Endothelial cell of umbilical vein (primary cell): ENCODE data around the gene PRKAR1B.

Experiments
- CTCF ChIP-seq, 2 donors: IDR thresholded peaks; 1 replicate in 1 of 2; 2 replicates in 1 of 2; pipeline ENCODE4 v1.5.1; 2011; ENCODE audit warnings: low read length in 2 of 2, mild to moderate bottlenecking in 2 of 2, moderate library complexity in 2 of 2, control low read depth in 1 of 2, inconsistent platforms in 1 of 2, low read depth in 1 of 2; ENCODE audit not compliant: insufficient read depth in 1 of 2; ENCODE audit errors: extremely low read depth in 1 of 2
- EZH2 ChIP-seq: IDR thresholded peaks from 2 replicates; pipeline ENCODE4 v1.6.1; 2012; ENCODE audit warnings: borderline replicate concordance, low read depth, mild to moderate bottlenecking, moderate library complexity, low read length, inconsistent platforms; ENCODE audit not compliant: severe bottlenecking
- GATA2 ChIP-seq: IDR thresholded peaks from 2 replicates; pipeline ENCODE4 v1.7.0; 2011; ENCODE audit warnings: low read depth, mild to moderate bottlenecking, moderate library complexity, mixed read lengths, low read length; ENCODE audit not compliant: insufficient read length, insufficient read depth
- MYC ChIP-seq: IDR thresholded peaks from one replicate; pipeline ENCODE4 v1.6.1; 2011; ENCODE audit warnings: mild to moderate bottlenecking, low read depth, low read length
- POLR2A ChIP-seq: IDR thresholded peaks from 2 replicates; pipeline ENCODE4 v1.6.1; 2012; ENCODE audit warnings: low read depth, mild to moderate bottlenecking, control low read depth, low read length
- POLR2AphosphoS5 ChIP-seq: IDR thresholded peaks from 2 replicates; pipeline ENCODE4 v1.6.1; 2012; ENCODE audit warnings: low read depth, mild to moderate bottlenecking, control low read depth, low read length, moderate library complexity; ENCODE audit not compliant: insufficient read depth

GRCh38 chr7:753190-753589 lies 26.1 kb upstream of the PRKAR1B start:
- TF ChIP-seq CTCF (IDR thresholded peaks at IDR 0.05; ENCODE audit: extremely low read depth in 1 of 2, insufficient read depth in 1 of 2, low read depth in 1 of 2, low read length in 2 of 2) (no peak), EZH2 (no peak), POLR2AphosphoS5 (no peak), POLR2A (no peak), GATA2 (no peak), MYC (no peak)
